OCI-LY1 (cell line): Measurements from ENCODE around the gene MDFIC.

Experiments
- H2AFZ ChIP-seq: fragments of 200-600 bp; sonication (generic), shearing (Covaris generic); 2 replicates; pipeline ENCODE4 v1.6.0; 2014; ENCODE audit warnings: antibody characterized with exemption, mild to moderate bottlenecking, low read length
- H3F3A ChIP-seq: fragments of 200-600 bp; sonication (generic), shearing (Covaris generic); 2 replicates; pipeline ENCODE4 v1.6.0; 2014; ENCODE audit warnings: mild to moderate bottlenecking, antibody characterized with exemption, low read length, moderate library complexity; ENCODE audit not compliant: insufficient read depth
- H3K27ac ChIP-seq: fragments of 200-600 bp; sonication (generic); 2 replicates; pipeline ENCODE4 v1.5.1; 2014; ENCODE audit warnings: low read length, mixed run types, mild to moderate bottlenecking, low read depth; ENCODE audit not compliant: poor library complexity, severe bottlenecking
- H3K27me3 ChIP-seq: fragments of 200-600 bp; sonication (generic); 2 replicates; pipeline ENCODE4 v1.6.0; 2014; ENCODE audit warnings: antibody characterized with exemption, mild to moderate bottlenecking, low read length, moderate library complexity; ENCODE audit not compliant: insufficient read depth
- H3K36me3 ChIP-seq: fragments of 200-600 bp; sonication (generic); 2 replicates; pipeline ENCODE4 v1.6.1; 2014; ENCODE audit warnings: mild to moderate bottlenecking, antibody characterized with exemption, low read length, moderate library complexity, mixed read lengths; ENCODE audit not compliant: insufficient read depth
- H3K4me1 ChIP-seq: fragments of 200-600 bp; sonication (generic); 2 replicates; pipeline ENCODE4 v1.5.1; 2014; ENCODE audit warnings: mild to moderate bottlenecking, low read length, moderate library complexity; ENCODE audit not compliant: insufficient read depth, severe bottlenecking
- H3K4me2 ChIP-seq: fragments of 200-600 bp; sonication (generic), shearing (Covaris generic); 2 replicates; pipeline ENCODE4 v1.6.1; 2014; ENCODE audit warnings: low read length
- H3K4me3 ChIP-seq: fragments of 200-600 bp; sonication (generic); 2 replicates; pipeline ENCODE4 v1.5.1; 2014; ENCODE audit warnings: low read length, low read depth, mild to moderate bottlenecking, mixed read lengths; ENCODE audit not compliant: poor library complexity, severe bottlenecking
- H3K79me2 ChIP-seq: fragments of 200-600 bp; shearing (Covaris generic); 2 replicates; pipeline ENCODE4 v1.6.1; 2016; ENCODE audit warnings: mixed run types, low read length, mixed read lengths; ENCODE audit not compliant: insufficient read depth
- H3K9ac ChIP-seq: fragments of 200-600 bp; sonication (generic), shearing (Covaris generic); 2 replicates; pipeline ENCODE4 v1.6.1; 2014; ENCODE audit warnings: mild to moderate bottlenecking, low read length, mixed read lengths
- H3K9me2 ChIP-seq: fragments of 200-600 bp; sonication (generic), shearing (Covaris generic); 2 replicates; pipeline ENCODE4 v1.6.1; 2014; ENCODE audit warnings: low read depth, mild to moderate bottlenecking, low read length, mixed read lengths
- H3K9me3 ChIP-seq: fragments of 200-600 bp; shearing (Covaris generic); 2 replicates; pipeline ENCODE4 v1.6.1; 2014; ENCODE audit warnings: low read length, mixed read lengths
- H4K20me1 ChIP-seq: fragments of 200-600 bp; sonication (generic), shearing (Covaris generic); 2 replicates; pipeline ENCODE4 v1.6.0; 2016; ENCODE audit warnings: mild to moderate bottlenecking, low read length; ENCODE audit not compliant: insufficient read depth
- CTCF ChIP-seq: fragments of 200-600 bp; sonication (generic), shearing (Covaris generic); IDR thresholded peaks from 2 replicates; pipeline ENCODE4 v1.5.1; 2017; ENCODE audit warnings: mild to moderate bottlenecking, antibody characterized with exemption, low read length, moderate library complexity, mixed read lengths
- EZH2 ChIP-seq: fragments of 200-600 bp; sonication (generic), shearing (Covaris generic); IDR thresholded peaks from 2 replicates; pipeline ENCODE4 v1.8.0; 2017; ENCODE audit warnings: borderline replicate concordance, mixed run types, mild to moderate bottlenecking, antibody characterized with exemption, low read length, moderate library complexity, mixed read lengths

Gene MDFIC

GRCh38 chr7:114889646-114890285 lies 32.1 kb upstream of the MDFIC start:
- H3K9me3 ChIP-seq: no peaks in the 10 kb centered on the region
- H3K36me3 ChIP-seq: no peaks in the 10 kb centered on the region
- H3K27me3 ChIP-seq: no peaks in the 10 kb centered on the region
- H3K27ac ChIP-seq: no peak overlapping the region
- H3K4me2 ChIP-seq: no peak overlapping the region
- H3K79me2 ChIP-seq: no peaks in the 10 kb centered on the region
- H3K9ac ChIP-seq: no peak overlapping the region
- H3K4me3 ChIP-seq: no peak overlapping the region
- H2AFZ ChIP-seq: no peak overlapping the region
- TF ChIP-seq EZH2 (no peak), CTCF (no peak)
- H3F3A ChIP-seq: no peaks in the 10 kb centered on the region
- H3K4me1 ChIP-seq: no peaks in the 10 kb centered on the region
- H4K20me1 ChIP-seq: no peaks in the 10 kb centered on the region
- no peaks in the 10 kb centered on the region for H3K9me2 ChIP-seq

- Histone ChIP-seq H3K79me2 (no peaks in the 10 kb centered on the region), H3K4me1 (no peaks in the 10 kb centered on the region), H3K4me2 (no peak overlapping the region), H3K27ac (no peak overlapping the region), H3K36me3 (no peaks in the 10 kb centered on the region), H3K27me3 (no peaks in the 10 kb centered on the region), H3K9me2 (no peaks in the 10 kb centered on the region), H3K4me3 (no peak overlapping the region), H4K20me1 (no peaks in the 10 kb centered on the region), H3K9me3 (no peaks in the 10 kb centered on the region), H2AFZ (no peak overlapping the region), H3K9ac (no peak overlapping the region), H3F3A (no peaks in the 10 kb centered on the region)
- TF ChIP-seq EZH2 (no peak), CTCF (no peak)
Measured at GRCh38 chr7:114890561-114890960, 31.3 kb upstream of the MDFIC start.

GRCh38 chr7:114900127-114900526 lies 21.8 kb upstream of the MDFIC start:
- no peak overlapping the region for H3K9ac ChIP-seq
- no peaks in the 10 kb centered on the region for H3K9me2 ChIP-seq
- H3K9me3 ChIP-seq: no peaks in the 10 kb centered on the region
- H3K27ac ChIP-seq: no peak overlapping the region
- no peaks in the 10 kb centered on the region for H3K4me1 ChIP-seq
- H3F3A ChIP-seq: no peaks in the 10 kb centered on the region
- no peak overlapping the region for H3K4me2 ChIP-seq
- no peaks in the 10 kb centered on the region for H4K20me1 ChIP-seq
- TF ChIP-seq CTCF (no peak), EZH2 (no peak)
- H3K36me3 ChIP-seq: no peaks in the 10 kb centered on the region
- H3K27me3 ChIP-seq: no peaks in the 10 kb centered on the region
- H3K4me3 ChIP-seq: no peak overlapping the region
- H2AFZ ChIP-seq: no peak overlapping the region
- no peaks in the 10 kb centered on the region for H3K79me2 ChIP-seq
